Ishikawa (cell line): Measurements from ENCODE around the gene RYR2.
A peak's percentile ranks its signal among the peaks of the same experiment; 100 is the strongest.

ENCODE experiments used
- CEBPB ChIP-seq: IDR thresholded peaks from 2 replicates; pipeline ENCODE4 v1.6.1; 2012
- CREB1 ChIP-seq: IDR thresholded peaks from 2 replicates; pipeline ENCODE4 v1.6.1; 2012; ENCODE audit warnings: low read depth
- EGR1 ChIP-seq: IDR thresholded peaks from 2 replicates; pipeline ENCODE4 v1.6.1; 2012
- EP300 ChIP-seq: IDR thresholded peaks from 2 replicates; pipeline ENCODE4 v1.6.1; 2012; ENCODE audit warnings: borderline replicate concordance
- FOXM1 ChIP-seq: IDR thresholded peaks from 2 replicates; pipeline ENCODE4 v1.6.1; 2012; ENCODE audit warnings: low read depth, borderline replicate concordance
- NFIC ChIP-seq: IDR thresholded peaks from 2 replicates; pipeline ENCODE4 v1.6.1; 2012
- RAD21 ChIP-seq: IDR thresholded peaks from 2 replicates; pipeline ENCODE4 v1.6.1; 2012; ENCODE audit warnings: low read depth
- TAF1 ChIP-seq: IDR thresholded peaks from 2 replicates; pipeline ENCODE4 v1.6.1; 2012; ENCODE audit warnings: low read depth, mild to moderate bottlenecking
- TCF12 ChIP-seq: IDR thresholded peaks from 2 replicates; pipeline ENCODE4 v1.6.1; 2012; ENCODE audit warnings: low read depth
- TEAD4 ChIP-seq: IDR thresholded peaks from 2 replicates; pipeline ENCODE4 v1.6.1; 2012
- YY1 ChIP-seq: IDR thresholded peaks from 2 replicates; pipeline ENCODE4 v1.6.1; 2012; ENCODE audit warnings: low read depth
- ZBTB7A ChIP-seq: IDR thresholded peaks from 2 replicates; pipeline ENCODE4 v1.6.1; 2012; ENCODE audit warnings: low read depth
- TF ChIP-seq, protein P1 (sequence below): IDR thresholded peaks from 2 replicates; pipeline ENCODE4 v1.6.1; 2012; ENCODE audit warnings: low read depth, mild to moderate bottlenecking
- TF ChIP-seq, protein P2 (sequence below): IDR thresholded peaks from 2 replicates; pipeline ENCODE4 v1.6.1; 2012
- TF ChIP-seq, protein P3 (sequence below): IDR thresholded peaks from 2 replicates; pipeline ENCODE4 v1.6.1; 2012

Gene RYR2

DNA sequence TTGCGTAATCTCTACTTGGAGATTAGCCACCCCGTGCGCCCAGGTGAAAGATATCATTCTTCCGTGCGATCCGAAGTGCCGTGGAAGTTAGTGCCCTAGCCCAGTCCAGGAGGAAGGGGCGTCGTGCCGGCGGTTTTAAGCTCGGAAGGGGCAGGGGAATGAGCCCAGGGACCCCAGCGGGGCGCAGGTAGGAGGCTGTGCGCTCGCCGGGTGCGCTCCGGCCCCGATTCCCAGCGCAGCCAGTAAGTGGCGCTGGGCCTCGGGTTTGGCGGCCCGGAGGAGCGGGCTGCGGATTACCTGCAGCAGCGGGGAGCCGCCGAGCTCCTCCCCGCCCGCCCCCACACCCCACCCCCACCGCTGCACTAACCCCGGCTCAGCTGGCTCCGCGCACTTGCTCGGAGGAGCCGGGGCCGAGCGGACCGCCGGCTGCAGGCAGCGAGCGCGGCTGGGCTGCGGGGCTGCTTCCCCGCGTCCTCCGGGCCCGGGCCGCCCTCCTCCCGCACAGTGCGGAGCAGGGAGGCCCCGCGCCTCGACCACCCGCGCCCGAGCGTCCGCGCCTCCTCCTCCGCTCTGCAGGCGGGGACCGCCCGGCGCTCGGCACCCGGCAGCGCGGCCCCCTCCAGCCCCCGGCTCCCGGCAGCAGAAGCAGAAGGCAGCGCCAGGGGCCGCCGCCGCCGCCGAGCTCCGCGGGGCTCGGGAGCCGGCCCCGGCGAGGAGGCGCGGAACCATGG is at the start of gene RYR2:
Gene RYR2, plus strand, starts transcription at position 390 of the 731 bp plus-strand sequence. Its CDS starts 338 bp downstream, at position 728.
- TF ChIP-seq CEBPB (peak; percentile 92), RAD21 (peak; percentile 39; the same call in 1 of the 2 replicates)
- TF ChIP-seq, protein P1, sequence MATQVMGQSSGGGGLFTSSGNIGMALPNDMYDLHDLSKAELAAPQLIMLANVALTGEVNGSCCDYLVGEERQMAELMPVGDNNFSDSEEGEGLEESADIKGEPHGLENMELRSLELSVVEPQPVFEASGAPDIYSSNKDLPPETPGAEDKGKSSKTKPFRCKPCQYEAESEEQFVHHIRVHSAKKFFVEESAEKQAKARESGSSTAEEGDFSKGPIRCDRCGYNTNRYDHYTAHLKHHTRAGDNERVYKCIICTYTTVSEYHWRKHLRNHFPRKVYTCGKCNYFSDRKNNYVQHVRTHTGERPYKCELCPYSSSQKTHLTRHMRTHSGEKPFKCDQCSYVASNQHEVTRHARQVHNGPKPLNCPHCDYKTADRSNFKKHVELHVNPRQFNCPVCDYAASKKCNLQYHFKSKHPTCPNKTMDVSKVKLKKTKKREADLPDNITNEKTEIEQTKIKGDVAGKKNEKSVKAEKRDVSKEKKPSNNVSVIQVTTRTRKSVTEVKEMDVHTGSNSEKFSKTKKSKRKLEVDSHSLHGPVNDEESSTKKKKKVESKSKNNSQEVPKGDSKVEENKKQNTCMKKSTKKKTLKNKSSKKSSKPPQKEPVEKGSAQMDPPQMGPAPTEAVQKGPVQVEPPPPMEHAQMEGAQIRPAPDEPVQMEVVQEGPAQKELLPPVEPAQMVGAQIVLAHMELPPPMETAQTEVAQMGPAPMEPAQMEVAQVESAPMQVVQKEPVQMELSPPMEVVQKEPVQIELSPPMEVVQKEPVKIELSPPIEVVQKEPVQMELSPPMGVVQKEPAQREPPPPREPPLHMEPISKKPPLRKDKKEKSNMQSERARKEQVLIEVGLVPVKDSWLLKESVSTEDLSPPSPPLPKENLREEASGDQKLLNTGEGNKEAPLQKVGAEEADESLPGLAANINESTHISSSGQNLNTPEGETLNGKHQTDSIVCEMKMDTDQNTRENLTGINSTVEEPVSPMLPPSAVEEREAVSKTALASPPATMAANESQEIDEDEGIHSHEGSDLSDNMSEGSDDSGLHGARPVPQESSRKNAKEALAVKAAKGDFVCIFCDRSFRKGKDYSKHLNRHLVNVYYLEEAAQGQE, result no peak

DNA sequence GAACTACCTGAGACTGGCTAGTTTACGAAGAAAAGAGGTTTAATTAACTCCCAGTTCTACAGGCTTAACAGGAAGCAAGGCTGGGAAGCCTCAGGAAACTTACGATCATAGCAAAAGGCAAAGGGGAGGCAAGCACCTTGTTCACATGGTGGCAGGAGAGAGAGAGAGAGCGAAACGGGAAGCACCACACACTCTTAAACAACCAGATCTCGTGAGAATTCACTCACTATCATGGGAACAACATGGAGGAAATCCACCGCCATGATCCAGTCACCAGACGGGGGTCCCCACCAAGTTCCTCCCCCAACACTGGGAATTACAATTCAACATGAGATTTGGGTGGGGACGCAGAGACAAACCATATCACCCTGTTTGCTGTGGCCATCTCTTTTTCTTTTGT is 49.5 kb upstream of the RYR2 start:
- TF ChIP-seq, protein P2, sequence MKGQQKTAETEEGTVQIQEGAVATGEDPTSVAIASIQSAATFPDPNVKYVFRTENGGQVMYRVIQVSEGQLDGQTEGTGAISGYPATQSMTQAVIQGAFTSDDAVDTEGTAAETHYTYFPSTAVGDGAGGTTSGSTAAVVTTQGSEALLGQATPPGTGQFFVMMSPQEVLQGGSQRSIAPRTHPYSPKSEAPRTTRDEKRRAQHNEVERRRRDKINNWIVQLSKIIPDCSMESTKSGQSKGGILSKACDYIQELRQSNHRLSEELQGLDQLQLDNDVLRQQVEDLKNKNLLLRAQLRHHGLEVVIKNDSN, result no peak
- no peak for TF ChIP-seq TAF1
- no peak for TF ChIP-seq TEAD4
- no peak for TF ChIP-seq TCF12
- TF ChIP-seq RAD21, result no peak

DNA sequence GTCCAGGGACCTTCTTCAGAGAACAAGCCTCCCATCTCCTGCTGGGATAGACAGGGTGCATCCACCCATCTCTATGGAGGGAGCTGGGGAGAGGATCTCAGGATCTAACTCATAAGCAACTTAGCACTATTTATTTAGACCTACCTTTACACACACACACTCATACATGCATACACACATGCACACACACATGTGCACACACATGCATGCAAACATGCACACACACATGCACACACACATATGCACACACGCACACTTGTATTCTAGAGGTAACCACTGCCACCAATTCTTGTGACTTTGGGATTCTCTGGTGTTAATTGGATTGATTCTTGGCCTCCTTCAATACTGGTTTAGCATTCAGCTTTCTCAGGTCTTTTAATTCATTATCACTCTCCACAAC is 47.5 kb upstream of the RYR2 start:
- TF ChIP-seq, protein P1, result no peak
- TF ChIP-seq FOXM1 (no peak), ZBTB7A (no peak), TAF1 (no peak), EGR1 (no peak), NFIC (no peak), EP300 (no peak), TEAD4 (no peak), YY1 (no peak), CEBPB (no peak), RAD21 (no peak), CREB1 (no peak), TCF12 (no peak)
- TF ChIP-seq, protein P3, sequence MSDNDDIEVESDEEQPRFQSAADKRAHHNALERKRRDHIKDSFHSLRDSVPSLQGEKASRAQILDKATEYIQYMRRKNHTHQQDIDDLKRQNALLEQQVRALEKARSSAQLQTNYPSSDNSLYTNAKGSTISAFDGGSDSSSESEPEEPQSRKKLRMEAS, result no peak
- TF ChIP-seq, protein P2, result no peak

DNA sequence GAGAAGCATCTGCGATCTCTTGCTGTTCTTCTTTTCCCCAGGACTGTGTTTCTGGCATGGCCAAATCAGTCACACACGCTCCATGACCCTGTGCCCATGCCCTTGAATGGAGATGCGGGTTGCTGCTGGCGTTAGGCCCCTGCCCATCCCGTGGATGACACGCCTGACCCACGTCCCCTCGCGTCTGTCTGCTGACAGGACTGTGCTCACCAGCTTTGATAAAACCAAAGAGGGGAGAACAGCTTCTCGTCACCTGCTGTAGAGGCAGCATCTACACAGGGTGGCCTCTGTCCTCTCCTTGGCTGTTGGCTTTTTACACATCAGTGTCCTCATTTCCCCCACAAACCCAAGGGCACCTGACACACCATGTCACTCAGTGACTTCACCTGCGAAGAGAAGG is 44.6 kb upstream of the RYR2 start:
- no peak for TF ChIP-seq CREB1
- no peak for TF ChIP-seq ZBTB7A
- no peak for TF ChIP-seq TAF1
- no peak for TF ChIP-seq FOXM1
- no peak for TF ChIP-seq EP300
- no peak for TF ChIP-seq RAD21
- no peak for TF ChIP-seq CEBPB
- TF ChIP-seq NFIC, result no peak
- no peak for TF ChIP-seq EGR1
- TF ChIP-seq, protein P1, result no peak

DNA sequence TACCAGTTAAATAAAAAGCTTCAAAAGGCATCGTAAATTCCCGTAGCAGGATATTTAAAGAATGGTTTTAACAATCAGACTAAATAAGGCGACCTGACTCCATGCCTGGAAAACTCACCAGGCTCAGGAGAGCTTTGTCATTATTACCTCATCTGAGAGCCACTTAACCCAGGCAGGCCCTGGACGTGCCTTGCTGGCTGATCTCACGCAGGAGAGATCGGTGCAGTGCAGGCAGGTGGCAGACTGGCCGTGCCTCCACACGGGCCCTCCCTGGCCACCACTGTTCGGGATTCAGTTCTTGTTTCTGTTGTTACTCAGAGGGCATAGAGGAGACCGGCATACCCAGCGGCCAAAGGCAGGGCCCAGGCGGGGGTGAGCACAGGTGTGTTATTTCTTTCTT is 44.1 kb upstream of the RYR2 start:
- TF ChIP-seq CREB1 (no peak), TEAD4 (no peak), TAF1 (no peak), NFIC (no peak), RAD21 (no peak), EP300 (no peak), CEBPB (no peak), TCF12 (no peak), ZBTB7A (no peak), EGR1 (no peak), YY1 (no peak)
- TF ChIP-seq, protein P3, result no peak
- TF ChIP-seq, protein P2, result no peak
- TF ChIP-seq, protein P1, result no peak
